H9 (cell line): ENCODE measurements around the gene H2BK1. TPM values are rescaled to one million over a fixed set of nuclear protein-coding genes. Genes with fewer than 3 reads are reported as not detected.

Source experiments
- DNase-seq: peaks from one replicate; pipeline ENCODE4 v3.0.0-alpha.2; 2017
- H2AFZ ChIP-seq: one replicate; pipeline ENCODE4 v1.6.1; 2013; ENCODE audit warnings: mild to moderate bottlenecking, low read length, control low read depth, moderate library complexity
- H2AK5ac ChIP-seq: 2 replicates; pipeline ENCODE4 v1.6.1; 2013; ENCODE audit warnings: low read length, control low read depth, mixed read lengths; ENCODE audit not compliant: insufficient read length
- H2BK120ac ChIP-seq: one replicate; pipeline ENCODE4 v1.6.1; 2013; ENCODE audit warnings: low read depth, mild to moderate bottlenecking, low read length, control low read depth, inconsistent platforms; ENCODE audit not compliant: poor library complexity, severe bottlenecking
- H2BK12ac ChIP-seq: 2 replicates; pipeline ENCODE4 v1.6.1; 2013; ENCODE audit warnings: low read length, control low read depth, mixed read lengths, low read depth; ENCODE audit not compliant: insufficient read length
- H2BK15ac ChIP-seq: 2 replicates; pipeline ENCODE4 v1.6.1; 2013; ENCODE audit warnings: low read depth, low read length, control low read depth
- H2BK20ac ChIP-seq: one replicate; pipeline ENCODE4 v1.6.1; 2013; ENCODE audit warnings: low read depth, mild to moderate bottlenecking, low read length, control low read depth, inconsistent platforms; ENCODE audit not compliant: poor library complexity, severe bottlenecking
- H2BK5ac ChIP-seq: 2 replicates; pipeline ENCODE4 v1.6.1; 2013; ENCODE audit warnings: low read length, control low read depth, mixed read lengths; ENCODE audit not compliant: insufficient read length
- H3K14ac ChIP-seq: 2 replicates; pipeline ENCODE4 v1.6.1; 2013; ENCODE audit warnings: low read length, control low read depth; ENCODE audit not compliant: insufficient read depth
- H3K18ac ChIP-seq: 2 replicates; pipeline ENCODE4 v1.6.1; 2013; ENCODE audit warnings: low read depth, mild to moderate bottlenecking, mixed read lengths, low read length, control low read depth; ENCODE audit not compliant: insufficient read length
- H3K23ac ChIP-seq: 2 replicates; pipeline ENCODE4 v1.6.1; 2013; ENCODE audit warnings: low read length, control low read depth, mixed read lengths, low read depth; ENCODE audit not compliant: insufficient read length
- H3K23me2 ChIP-seq: 2 replicates; pipeline ENCODE4 v1.6.1; 2013; ENCODE audit warnings: low read depth, mild to moderate bottlenecking, mixed read lengths, low read length, control low read depth; ENCODE audit not compliant: insufficient read length, poor library complexity, severe bottlenecking
- H3K27ac ChIP-seq: 2 replicates; pipeline ENCODE4 v1.5.1; 2013; ENCODE audit warnings: low read length, control low read depth, mixed read lengths, low read depth; ENCODE audit not compliant: insufficient read length
- H3K27me3 ChIP-seq: 2 replicates; pipeline ENCODE4 v1.6.1; 2013; ENCODE audit warnings: low read length, control low read depth, inconsistent platforms; ENCODE audit not compliant: insufficient read depth
- H3K4ac ChIP-seq: 2 replicates; pipeline ENCODE4 v1.6.1; 2013; ENCODE audit warnings: low read depth, mild to moderate bottlenecking, control low read depth, inconsistent platforms, low read length, moderate library complexity
- H3K4me1 ChIP-seq: 2 replicates; pipeline ENCODE4 v1.6.1; 2013; ENCODE audit warnings: low read length, control low read depth, inconsistent platforms; ENCODE audit not compliant: insufficient read depth
- H3K4me2 ChIP-seq: 2 replicates; pipeline ENCODE4 v1.6.1; 2013; ENCODE audit warnings: low read length, control low read depth, mixed read lengths; ENCODE audit not compliant: insufficient read length, insufficient read depth
- H3K56ac ChIP-seq: 2 replicates; pipeline ENCODE4 v1.6.1; 2013; ENCODE audit warnings: low read depth, mild to moderate bottlenecking, mixed read lengths, low read length, control low read depth; ENCODE audit not compliant: insufficient read length
- H3K79me1 ChIP-seq: 2 replicates; pipeline ENCODE4 v1.6.1; 2013; ENCODE audit warnings: low read depth, mild to moderate bottlenecking, moderate library complexity, low read length, control low read depth, inconsistent platforms; ENCODE audit not compliant: insufficient read depth, poor library complexity, severe bottlenecking
- H3K79me2 ChIP-seq: 2 replicates; pipeline ENCODE4 v1.6.1; 2013; ENCODE audit warnings: low read length, control low read depth, inconsistent platforms; ENCODE audit not compliant: insufficient read depth
- H3K9ac ChIP-seq: 2 replicates; pipeline ENCODE4 v1.6.1; 2013; ENCODE audit warnings: low read length, control low read depth, mixed read lengths; ENCODE audit not compliant: insufficient read length; ENCODE audit errors: extremely low read depth
- H3K9me3 ChIP-seq: one replicate; pipeline ENCODE4 v1.6.1; 2013; ENCODE audit warnings: low read depth, low read length, inconsistent platforms; ENCODE audit not compliant: control insufficient read depth
- H3T11ph ChIP-seq: one replicate; pipeline ENCODE4 v1.6.1; 2013; ENCODE audit warnings: mild to moderate bottlenecking, low read length, control low read depth, inconsistent platforms
- H4K20me1 ChIP-seq: one replicate; pipeline ENCODE4 v1.6.1; 2013; ENCODE audit not compliant: control insufficient read depth, insufficient read length, insufficient read depth
- H4K5ac ChIP-seq: 2 replicates; pipeline ENCODE4 v1.6.1; 2013; ENCODE audit warnings: low read depth, mild to moderate bottlenecking, mixed read lengths, low read length, control low read depth; ENCODE audit not compliant: insufficient read length
- H4K8ac ChIP-seq: replicated peaks from 2 replicates; pipeline ENCODE4 v1.6.1; 2013; ENCODE audit warnings: low read length, control low read depth, mixed read lengths, low read depth; ENCODE audit not compliant: insufficient read length
- H4K91ac ChIP-seq: 2 replicates; pipeline ENCODE4 v1.6.1; 2013; ENCODE audit warnings: low read depth, mild to moderate bottlenecking, moderate library complexity, mixed read lengths, low read length, control low read depth; ENCODE audit not compliant: insufficient read length
- H3K27ac Mint-ChIP-seq, 3 experiments: 2 replicates in 2 of 3; 3 replicates in 1 of 3; pipeline ENCODE4 v1.8.0; 2020 to 2021; ENCODE audit warnings: mixed read lengths in 3 of 3, mild to moderate bottlenecking in 1 of 3, moderate library complexity in 1 of 3
- H3K27me3 Mint-ChIP-seq: 2 replicates; pipeline ENCODE4 v1.8.0; 2021; ENCODE audit warnings: low read depth, mild to moderate bottlenecking, moderate library complexity, mixed read lengths
- H3K36me3 Mint-ChIP-seq, 3 experiments: 2 replicates in 2 of 3; 3 replicates in 1 of 3; pipeline ENCODE4 v1.8.0; 2020 to 2021; ENCODE audit warnings: low read depth in 3 of 3, mixed read lengths in 3 of 3; ENCODE audit not compliant: insufficient read depth in 1 of 3
- H3K4me1 Mint-ChIP-seq, 2 experiments: 2 replicates each; pipeline ENCODE4 v1.8.0; 2020; ENCODE audit warnings: mixed read lengths in 2 of 2
- H3K4me3 Mint-ChIP-seq, 2 experiments: 2 replicates in 1 of 2; 3 replicates in 1 of 2; pipeline ENCODE4 v1.8.0; 2020 to 2021; ENCODE audit warnings: mild to moderate bottlenecking in 2 of 2, mixed read lengths in 2 of 2, moderate library complexity in 1 of 2
- H3K9me3 Mint-ChIP-seq, 2 experiments: 2 replicates in 1 of 2; 3 replicates in 1 of 2; pipeline ENCODE4 v1.8.0; 2020; ENCODE audit warnings: mild to moderate bottlenecking in 2 of 2, mixed read lengths in 2 of 2, moderate library complexity in 1 of 2
- WGBS: extraction: QIAGEN DNeasy Blood & Tissue Kit; methylation state at CpG from one replicate; pipeline ENCODE4 v1.1.7; 2013; ENCODE audit warnings: missing lambda C conversion rate, low lambda C conversion rate, mixed read lengths; ENCODE audit not compliant: insufficient read length; ENCODE audit errors: extremely low coverage; 5-methylcytosine and 5-hydroxymethylcytosine counted together
- total RNA-seq: library from RNA; stranded (reverse); gene quantifications from 2 replicates; pipeline ENCODE4 v1.2.1, GENCODE V29; 2021
- TF ChIP-seq, protein P1 (sequence below): fragments of 200-600 bp; sonication (generic); conservative IDR thresholded peaks from 3 replicates; pipeline ENCODE4 v1.8.0; 2021; ENCODE audit warnings: antibody characterized with exemption, mild to moderate bottlenecking

H2BK1 gene
- total RNA-seq, 1 experiment from 2014 or later: not detected

DNA sequence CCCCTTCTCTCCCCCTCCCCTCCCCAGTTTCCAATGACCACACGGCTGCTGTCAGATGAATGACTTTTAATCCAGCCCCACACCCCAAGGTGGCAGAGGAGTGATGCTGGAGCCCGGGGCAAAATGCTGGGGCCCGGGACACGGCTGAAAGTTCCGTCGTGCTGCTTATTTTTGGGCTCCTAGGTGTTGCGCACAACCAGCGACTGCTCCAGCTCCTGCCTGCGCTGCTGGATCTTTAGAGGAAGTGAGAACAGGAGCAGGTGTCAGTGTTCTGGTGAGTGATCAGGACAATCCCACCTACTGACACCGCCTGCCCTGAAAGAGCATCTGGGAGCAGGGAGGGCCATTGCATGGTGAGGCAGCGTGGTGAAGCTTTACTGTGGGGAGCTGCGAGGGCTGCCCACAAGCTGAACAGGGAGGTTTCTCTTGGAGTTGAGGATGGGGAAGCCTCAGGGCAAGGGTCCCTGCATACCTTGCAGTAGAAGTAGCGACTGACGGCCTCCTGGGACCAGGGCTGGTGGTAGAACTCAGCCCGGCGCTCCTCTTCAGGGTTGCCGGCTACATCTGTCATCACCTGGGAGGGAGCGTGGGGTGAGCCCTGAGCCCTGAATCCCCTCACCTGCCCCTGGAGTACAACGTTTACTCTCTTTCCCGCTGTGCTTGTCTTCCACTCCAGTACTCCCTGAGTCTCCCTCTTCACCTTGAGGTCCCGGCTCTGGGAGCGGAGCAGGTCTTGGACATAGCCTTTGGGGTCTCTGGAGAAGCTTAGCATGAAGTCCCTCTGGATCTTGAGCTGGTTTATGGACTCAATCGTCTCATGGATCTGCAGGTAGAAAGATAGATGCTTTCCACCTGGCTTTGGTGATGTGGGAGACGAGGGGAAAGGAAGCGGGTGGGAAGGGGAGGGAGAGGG, 28.9 kb upstream of the H2BK1 start:
- no peaks in the 10 kb centered on the region for H3K79me1 ChIP-seq
- H3K23ac ChIP-seq: no peak overlapping the region
- H3K4me1 ChIP-seq: no peaks in the 10 kb centered on the region
- H2AK5ac ChIP-seq: no peak overlapping the region
- no peak overlapping the region for H2BK12ac ChIP-seq
- H2BK20ac ChIP-seq: no peak overlapping the region
- no peak overlapping the region for H2AFZ ChIP-seq
- no CpG with 5 or more reads among the region's 25 CpGs for WGBS
- H3K56ac ChIP-seq: no peak overlapping the region
- Mint-ChIP-seq H3K4me1 (peaks cover 16 to 17% of the 10 kb centered on the region in 2 experiments), H3K27ac (no peak overlapping the region), H3K9me3 (no peaks in the 10 kb centered on the region), H3K27me3 (peaks cover 10% of the 10 kb centered on the region), H3K36me3 (peaks cover 4 to 27% (median 19%) of the 10 kb centered on the region in 3 experiments; a peak in 6 of 7 replicates), H3K4me3 (no peak overlapping the region; a peak in 1 of 5 replicates)
- no peaks in the 10 kb centered on the region for H3K9me3 ChIP-seq
- H3T11ph ChIP-seq: no peak overlapping the region
- H4K8ac ChIP-seq: no peak overlapping the region
- no peak overlapping the region for H3K18ac ChIP-seq
- no peak overlapping the region for H4K91ac ChIP-seq
- H4K20me1 ChIP-seq: no peaks in the 10 kb centered on the region
- no peaks in the 10 kb centered on the region for H3K79me2 ChIP-seq
- H3K4ac ChIP-seq: no peak overlapping the region
- no peak overlapping the region for H2BK5ac ChIP-seq
- no peak overlapping the region for H3K9ac ChIP-seq
- TF ChIP-seq, protein P1, sequence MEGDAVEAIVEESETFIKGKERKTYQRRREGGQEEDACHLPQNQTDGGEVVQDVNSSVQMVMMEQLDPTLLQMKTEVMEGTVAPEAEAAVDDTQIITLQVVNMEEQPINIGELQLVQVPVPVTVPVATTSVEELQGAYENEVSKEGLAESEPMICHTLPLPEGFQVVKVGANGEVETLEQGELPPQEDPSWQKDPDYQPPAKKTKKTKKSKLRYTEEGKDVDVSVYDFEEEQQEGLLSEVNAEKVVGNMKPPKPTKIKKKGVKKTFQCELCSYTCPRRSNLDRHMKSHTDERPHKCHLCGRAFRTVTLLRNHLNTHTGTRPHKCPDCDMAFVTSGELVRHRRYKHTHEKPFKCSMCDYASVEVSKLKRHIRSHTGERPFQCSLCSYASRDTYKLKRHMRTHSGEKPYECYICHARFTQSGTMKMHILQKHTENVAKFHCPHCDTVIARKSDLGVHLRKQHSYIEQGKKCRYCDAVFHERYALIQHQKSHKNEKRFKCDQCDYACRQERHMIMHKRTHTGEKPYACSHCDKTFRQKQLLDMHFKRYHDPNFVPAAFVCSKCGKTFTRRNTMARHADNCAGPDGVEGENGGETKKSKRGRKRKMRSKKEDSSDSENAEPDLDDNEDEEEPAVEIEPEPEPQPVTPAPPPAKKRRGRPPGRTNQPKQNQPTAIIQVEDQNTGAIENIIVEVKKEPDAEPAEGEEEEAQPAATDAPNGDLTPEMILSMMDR: no peak
- H2BK15ac ChIP-seq: no peak overlapping the region
- H3K27ac ChIP-seq: no peak overlapping the region
- DNase-seq: no peak
- H4K5ac ChIP-seq: no peak overlapping the region
- H3K4me2 ChIP-seq: no peak overlapping the region
- no peak overlapping the region for H2BK120ac ChIP-seq
- H3K23me2 ChIP-seq: no peaks in the 10 kb centered on the region
- H3K14ac ChIP-seq: no peak overlapping the region
- H3K27me3 ChIP-seq: no peaks in the 10 kb centered on the region
